Measurements from ENCODE around the gene SREBF2. TPM values are rescaled to one million over a fixed set of nuclear protein-coding genes. Genes with fewer than 3 reads are reported as not detected.

Gene SREBF2
- total RNA-seq, 1 experiment from 2014 or later: 159 TPM

DNA sequence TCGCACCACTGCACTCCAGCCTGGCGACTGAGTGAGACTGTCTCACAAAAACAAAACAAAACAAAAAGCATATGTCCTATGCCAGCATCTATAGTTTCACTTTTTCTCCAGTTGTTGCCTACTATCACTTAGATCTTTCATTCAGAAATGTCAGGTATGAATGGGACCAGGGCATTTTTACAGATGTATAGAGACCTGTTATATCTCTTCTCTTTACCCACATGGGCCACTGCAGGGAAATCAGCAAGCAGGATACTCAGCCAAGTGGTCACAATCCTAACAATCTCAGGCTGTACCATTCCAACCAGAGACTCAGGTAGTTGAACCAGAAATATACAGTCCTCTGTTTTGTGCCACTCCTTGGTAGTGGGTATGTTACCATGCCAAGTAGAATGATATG is 16.0 kb upstream of the SREBF2 start:
- DNase-seq: no peak
- no peak overlapping the region for H3K4me2 ChIP-seq (ENCODE audit: low read depth, low read length, poor library complexity, severe bottlenecking)
- no peaks in the 10 kb centered on the region for H3K9me3 ChIP-seq (ENCODE audit: low read length)
- H3K9me2 ChIP-seq (replicated peaks; ENCODE audit: insufficient read depth, low read length): no peaks in the 10 kb centered on the region
- H3K4me1 ChIP-seq (ENCODE audit: low read length): no peaks in the 10 kb centered on the region
- peaks cover 3% of the 10 kb centered on the region; the same call in 1 of the 2 replicates for H3K36me3 ChIP-seq (ENCODE audit: insufficient read depth, low read length)
- H3K4me3 ChIP-seq (ENCODE audit: low read length): no peak overlapping the region
- H3K79me2 ChIP-seq (ENCODE audit: low read length): no peaks in the 10 kb centered on the region
- H3K27me3 ChIP-seq (ENCODE audit: low read length): no peaks in the 10 kb centered on the region
- H3K9ac ChIP-seq (ENCODE audit: low read length): no peak overlapping the region
- H4K20me1 ChIP-seq (ENCODE audit: insufficient read depth, low read depth, low read length): no peaks in the 10 kb centered on the region
- no peak overlapping the region for H3K27ac ChIP-seq (ENCODE audit: low read length)
- H2AFZ ChIP-seq (ENCODE audit: low read length): no peak overlapping the region

- Histone ChIP-seq H3K27ac (ENCODE audit: low read length) (no peak overlapping the region), H3K9me3 (ENCODE audit: low read length) (no peaks in the 10 kb centered on the region), H3K27me3 (ENCODE audit: low read length) (no peaks in the 10 kb centered on the region), H3K9me2 (replicated peaks; ENCODE audit: insufficient read depth, low read length) (no peaks in the 10 kb centered on the region), H3K4me3 (ENCODE audit: low read length) (no peak overlapping the region), H3K4me1 (ENCODE audit: low read length) (no peaks in the 10 kb centered on the region), H4K20me1 (ENCODE audit: insufficient read depth, low read depth, low read length) (no peaks in the 10 kb centered on the region), H3K79me2 (ENCODE audit: low read length) (no peaks in the 10 kb centered on the region), H3K4me2 (ENCODE audit: low read depth, low read length, poor library complexity, severe bottlenecking) (no peak overlapping the region), H2AFZ (ENCODE audit: low read length) (no peak overlapping the region), H3K36me3 (ENCODE audit: insufficient read depth, low read length) (peaks cover 3% of the 10 kb centered on the region; the same call in 1 of the 2 replicates), H3K9ac (ENCODE audit: low read length) (no peak overlapping the region)
- DNase-seq: no peak
Observed at GRCh38 chr22:41818011-41818410, 14.9 kb upstream of the SREBF2 start.

- no peak overlapping the region for H3K27ac ChIP-seq (ENCODE audit: low read length)
- H3K9ac ChIP-seq (ENCODE audit: low read length): no peak overlapping the region
- H3K4me2 ChIP-seq (ENCODE audit: low read depth, low read length, poor library complexity, severe bottlenecking): no peak overlapping the region
- no peaks in the 10 kb centered on the region for H3K9me3 ChIP-seq (ENCODE audit: low read length)
- no peaks in the 10 kb centered on the region for H3K79me2 ChIP-seq (ENCODE audit: low read length)
- H3K4me3 ChIP-seq (ENCODE audit: low read length): no peak overlapping the region
- H3K9me2 ChIP-seq (replicated peaks; ENCODE audit: insufficient read depth, low read length): no peaks in the 10 kb centered on the region
- no peaks in the 10 kb centered on the region for H3K27me3 ChIP-seq (ENCODE audit: low read length)
- H4K20me1 ChIP-seq (ENCODE audit: insufficient read depth, low read depth, low read length): no peaks in the 10 kb centered on the region
- no peaks in the 10 kb centered on the region for H3K36me3 ChIP-seq (ENCODE audit: insufficient read depth, low read length)
- no peak overlapping the region for H2AFZ ChIP-seq (ENCODE audit: low read length)
- no peak for DNase-seq
- no peaks in the 10 kb centered on the region for H3K4me1 ChIP-seq (ENCODE audit: low read length)
Observed at GRCh38 chr22:41818596-41818995, 14.3 kb upstream of the SREBF2 start.

- Histone ChIP-seq H3K27ac (ENCODE audit: low read length) (no peak overlapping the region), H3K4me3 (ENCODE audit: low read length) (no peak overlapping the region), H3K4me1 (ENCODE audit: low read length) (no peaks in the 10 kb centered on the region), H3K27me3 (ENCODE audit: low read length) (no peaks in the 10 kb centered on the region), H4K20me1 (ENCODE audit: insufficient read depth, low read depth, low read length) (no peaks in the 10 kb centered on the region), H2AFZ (ENCODE audit: low read length) (no peak overlapping the region), H3K79me2 (ENCODE audit: low read length) (no peaks in the 10 kb centered on the region), H3K9me3 (ENCODE audit: low read length) (no peaks in the 10 kb centered on the region), H3K36me3 (ENCODE audit: insufficient read depth, low read length) (no peaks in the 10 kb centered on the region), H3K4me2 (ENCODE audit: low read depth, low read length, poor library complexity, severe bottlenecking) (no peak overlapping the region), H3K9me2 (replicated peaks; ENCODE audit: insufficient read depth, low read length) (no peaks in the 10 kb centered on the region), H3K9ac (ENCODE audit: low read length) (no peak overlapping the region)
- no peak for DNase-seq
Observed at GRCh38 chr22:41819257-41819656, 13.6 kb upstream of the SREBF2 start.

GRCh38 chr22:41820447-41820846 is 12.5 kb upstream of the SREBF2 start:
- no peaks in the 10 kb centered on the region for H3K4me1 ChIP-seq (ENCODE audit: low read length)
- H3K79me2 ChIP-seq (ENCODE audit: low read length): no peaks in the 10 kb centered on the region
- H3K9ac ChIP-seq (ENCODE audit: low read length): no peak overlapping the region
- H2AFZ ChIP-seq (ENCODE audit: low read length): no peak overlapping the region
- H3K4me3 ChIP-seq (ENCODE audit: low read length): no peak overlapping the region
- H3K9me2 ChIP-seq (replicated peaks; ENCODE audit: insufficient read depth, low read length): no peaks in the 10 kb centered on the region
- no peaks in the 10 kb centered on the region for H3K9me3 ChIP-seq (ENCODE audit: low read length)
- no peaks in the 10 kb centered on the region for H3K36me3 ChIP-seq (ENCODE audit: insufficient read depth, low read length)
- H3K4me2 ChIP-seq (ENCODE audit: low read depth, low read length, poor library complexity, severe bottlenecking): no peak overlapping the region
- no peaks in the 10 kb centered on the region for H3K27me3 ChIP-seq (ENCODE audit: low read length)
- DNase-seq: no peak
- no peak overlapping the region for H3K27ac ChIP-seq (ENCODE audit: low read length)
- no peaks in the 10 kb centered on the region for H4K20me1 ChIP-seq (ENCODE audit: insufficient read depth, low read depth, low read length)

- Histone ChIP-seq H3K4me3 (ENCODE audit: low read length) (no peak overlapping the region), H3K27me3 (ENCODE audit: low read length) (no peaks in the 10 kb centered on the region), H3K36me3 (ENCODE audit: insufficient read depth, low read length) (no peaks in the 10 kb centered on the region), H3K4me1 (ENCODE audit: low read length) (peaks cover under 1% of the 10 kb centered on the region; the same call in 1 of the 2 replicates), H3K9ac (ENCODE audit: low read length) (no peak overlapping the region), H3K79me2 (ENCODE audit: low read length) (no peaks in the 10 kb centered on the region), H3K9me3 (ENCODE audit: low read length) (no peaks in the 10 kb centered on the region), H3K9me2 (replicated peaks; ENCODE audit: insufficient read depth, low read length) (no peaks in the 10 kb centered on the region), H4K20me1 (ENCODE audit: insufficient read depth, low read depth, low read length) (no peaks in the 10 kb centered on the region), H3K27ac (ENCODE audit: low read length) (no peak overlapping the region), H2AFZ (ENCODE audit: low read length) (no peak overlapping the region), H3K4me2 (ENCODE audit: low read depth, low read length, poor library complexity, severe bottlenecking) (no peak overlapping the region)
- no peak for DNase-seq
Observed at GRCh38 chr22:41821471-41822316, 11.2 kb upstream of the SREBF2 start.

DNA sequence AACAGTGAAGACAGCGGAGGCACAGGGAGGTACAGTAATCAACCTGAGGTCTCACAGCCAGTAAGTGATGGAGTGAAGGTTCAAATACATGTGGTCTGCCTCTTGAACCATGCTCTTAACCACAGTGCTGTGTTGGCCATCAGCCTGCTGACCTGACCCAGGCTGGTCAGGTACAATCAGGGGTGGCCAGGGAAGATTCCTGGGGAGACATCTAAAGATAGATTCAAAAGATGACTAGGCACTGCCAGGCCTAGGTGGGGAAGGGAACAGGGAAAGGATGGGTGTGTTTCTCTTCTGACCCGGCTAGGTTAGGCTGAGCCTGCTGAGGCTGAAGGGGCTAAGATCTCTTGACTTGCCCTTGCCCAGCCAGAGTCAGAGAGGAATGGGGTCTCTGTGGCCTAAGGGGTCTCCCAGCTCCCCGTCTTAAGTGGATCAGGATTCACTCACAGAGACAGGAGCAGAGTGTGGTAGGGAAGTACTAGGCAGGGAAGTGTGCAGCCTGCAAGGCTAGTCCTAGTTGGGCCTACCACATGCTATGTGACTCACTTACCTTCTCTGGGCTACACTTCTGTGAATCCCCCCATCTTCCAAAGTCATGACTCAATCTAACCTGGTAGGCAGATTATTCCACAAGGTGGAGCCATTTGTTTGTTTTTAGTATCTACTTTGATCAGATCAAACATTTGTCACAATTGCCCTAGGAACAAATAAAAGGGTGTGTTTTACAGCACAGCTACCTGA is 10.4 kb upstream of the SREBF2 start:
- no peaks in the 10 kb centered on the region for H3K9me2 ChIP-seq (replicated peaks; ENCODE audit: insufficient read depth, low read length)
- H3K4me1 ChIP-seq (ENCODE audit: low read length): peaks cover 4% of the 10 kb centered on the region; the same call in 1 of the 2 replicates
- H3K4me2 ChIP-seq (ENCODE audit: low read depth, low read length, poor library complexity, severe bottlenecking): no peak overlapping the region
- peak; percentile 84 for DNase-seq
- H3K79me2 ChIP-seq (ENCODE audit: low read length): no peaks in the 10 kb centered on the region
- H3K36me3 ChIP-seq (ENCODE audit: insufficient read depth, low read length): no peaks in the 10 kb centered on the region
- no peak overlapping the region for H3K4me3 ChIP-seq (ENCODE audit: low read length)
- H3K27me3 ChIP-seq (ENCODE audit: low read length): no peaks in the 10 kb centered on the region
- no peak overlapping the region for H2AFZ ChIP-seq (ENCODE audit: low read length)
- H3K9ac ChIP-seq (ENCODE audit: low read length): no peak overlapping the region
- no peaks in the 10 kb centered on the region for H4K20me1 ChIP-seq (ENCODE audit: insufficient read depth, low read depth, low read length)
- no peaks in the 10 kb centered on the region for H3K9me3 ChIP-seq (ENCODE audit: low read length)
- H3K27ac ChIP-seq (ENCODE audit: low read length): no peak overlapping the region

DNA sequence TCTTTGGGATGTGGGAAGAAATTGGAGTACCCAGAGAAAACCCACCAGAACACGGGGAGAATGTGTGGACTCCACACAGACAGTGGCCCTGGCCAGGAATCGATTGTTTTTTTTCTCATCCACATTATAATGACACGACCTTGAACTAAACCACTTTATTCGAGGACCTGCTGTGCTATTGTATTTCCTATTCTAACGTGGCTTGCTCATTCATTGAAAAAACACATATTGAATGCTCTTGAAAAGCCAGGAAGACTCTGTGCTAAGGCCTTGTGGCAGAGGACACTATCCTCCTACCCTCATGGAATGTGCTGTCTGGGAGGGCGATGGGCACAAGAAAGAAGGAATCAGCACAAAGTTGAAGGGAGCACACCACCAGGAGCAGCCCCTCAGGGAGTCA is 9.1 kb upstream of the SREBF2 start:
- H2AFZ ChIP-seq (ENCODE audit: low read length): no peak overlapping the region
- no peak overlapping the region for H3K9ac ChIP-seq (ENCODE audit: low read length)
- no peaks in the 10 kb centered on the region for H3K9me2 ChIP-seq (replicated peaks; ENCODE audit: insufficient read depth, low read length)
- H3K4me2 ChIP-seq (ENCODE audit: low read depth, low read length, poor library complexity, severe bottlenecking): no peak overlapping the region
- H3K9me3 ChIP-seq (ENCODE audit: low read length): no peaks in the 10 kb centered on the region
- H3K27me3 ChIP-seq (ENCODE audit: low read length): no peaks in the 10 kb centered on the region
- H3K79me2 ChIP-seq (ENCODE audit: low read length): no peaks in the 10 kb centered on the region
- no peaks in the 10 kb centered on the region for H3K36me3 ChIP-seq (ENCODE audit: insufficient read depth, low read length)
- peaks cover 4% of the 10 kb centered on the region; the same call in 1 of the 2 replicates for H3K4me1 ChIP-seq (ENCODE audit: low read length)
- no peaks in the 10 kb centered on the region for H4K20me1 ChIP-seq (ENCODE audit: insufficient read depth, low read depth, low read length)
- no peak overlapping the region for H3K4me3 ChIP-seq (ENCODE audit: low read length)
- no peak overlapping the region for H3K27ac ChIP-seq (ENCODE audit: low read length)
- DNase-seq: no peak

Measured in Karpas-422 (cell line).